ENCODE results near the gene RHOG.
A peak's percentile ranks its signal among the peaks of the same experiment; 100 is the strongest.

Gene RHOG

GRCh38 chr11:3810446-3810845 lies 30.3 kb downstream of the RHOG start:
- peaks cover 4% of the 10 kb centered on the region for H3K36me3 Mint-ChIP-seq (ENCODE audit: low read depth)
- H3K4me3 Mint-ChIP-seq, result peak overlapping the region; percentile 5
- DNase-seq, result no peak
- H3K9me3 Mint-ChIP-seq, result no peaks in the 10 kb centered on the region
- no peak overlapping the region for H3K27ac Mint-ChIP-seq
- TF ChIP-seq, protein P1, sequence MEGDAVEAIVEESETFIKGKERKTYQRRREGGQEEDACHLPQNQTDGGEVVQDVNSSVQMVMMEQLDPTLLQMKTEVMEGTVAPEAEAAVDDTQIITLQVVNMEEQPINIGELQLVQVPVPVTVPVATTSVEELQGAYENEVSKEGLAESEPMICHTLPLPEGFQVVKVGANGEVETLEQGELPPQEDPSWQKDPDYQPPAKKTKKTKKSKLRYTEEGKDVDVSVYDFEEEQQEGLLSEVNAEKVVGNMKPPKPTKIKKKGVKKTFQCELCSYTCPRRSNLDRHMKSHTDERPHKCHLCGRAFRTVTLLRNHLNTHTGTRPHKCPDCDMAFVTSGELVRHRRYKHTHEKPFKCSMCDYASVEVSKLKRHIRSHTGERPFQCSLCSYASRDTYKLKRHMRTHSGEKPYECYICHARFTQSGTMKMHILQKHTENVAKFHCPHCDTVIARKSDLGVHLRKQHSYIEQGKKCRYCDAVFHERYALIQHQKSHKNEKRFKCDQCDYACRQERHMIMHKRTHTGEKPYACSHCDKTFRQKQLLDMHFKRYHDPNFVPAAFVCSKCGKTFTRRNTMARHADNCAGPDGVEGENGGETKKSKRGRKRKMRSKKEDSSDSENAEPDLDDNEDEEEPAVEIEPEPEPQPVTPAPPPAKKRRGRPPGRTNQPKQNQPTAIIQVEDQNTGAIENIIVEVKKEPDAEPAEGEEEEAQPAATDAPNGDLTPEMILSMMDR (IDR thresholded peaks at IDR 0.05), result no peak
- no peaks in the 10 kb centered on the region for H3K27me3 Mint-ChIP-seq (ENCODE audit: low read depth, poor library complexity)
- peaks cover 39% of the 10 kb centered on the region for H3K4me1 Mint-ChIP-seq

DNA sequence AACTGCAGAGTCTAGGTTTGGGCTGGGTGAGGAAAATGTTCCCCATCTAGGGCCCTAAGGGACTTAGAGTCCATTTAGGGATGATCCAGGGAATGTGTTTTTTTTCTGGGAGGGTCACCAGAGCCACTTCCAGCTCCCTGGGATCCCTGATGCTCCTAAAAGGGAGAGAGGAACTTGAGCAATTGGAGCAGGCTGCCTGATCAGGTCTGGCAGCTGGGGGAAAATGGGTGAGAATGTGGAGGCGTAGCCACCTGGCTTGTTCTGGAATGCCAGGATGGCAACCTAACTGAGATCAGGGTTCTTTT lies 31.2 kb downstream of the RHOG start:
- H3K4me3 Mint-ChIP-seq, result peak overlapping the region; percentile 5
- TF ChIP-seq, protein P1 (IDR thresholded peaks at IDR 0.05), result no peak
- H3K9me3 Mint-ChIP-seq, result no peaks in the 10 kb centered on the region
- no peaks in the 10 kb centered on the region for H3K27me3 Mint-ChIP-seq (ENCODE audit: low read depth, poor library complexity)
- H3K4me1 Mint-ChIP-seq, result peaks cover 36% of the 10 kb centered on the region
- peaks cover 4% of the 10 kb centered on the region for H3K36me3 Mint-ChIP-seq (ENCODE audit: low read depth)
- no peak for DNase-seq
- no peak overlapping the region for H3K27ac Mint-ChIP-seq

DNA sequence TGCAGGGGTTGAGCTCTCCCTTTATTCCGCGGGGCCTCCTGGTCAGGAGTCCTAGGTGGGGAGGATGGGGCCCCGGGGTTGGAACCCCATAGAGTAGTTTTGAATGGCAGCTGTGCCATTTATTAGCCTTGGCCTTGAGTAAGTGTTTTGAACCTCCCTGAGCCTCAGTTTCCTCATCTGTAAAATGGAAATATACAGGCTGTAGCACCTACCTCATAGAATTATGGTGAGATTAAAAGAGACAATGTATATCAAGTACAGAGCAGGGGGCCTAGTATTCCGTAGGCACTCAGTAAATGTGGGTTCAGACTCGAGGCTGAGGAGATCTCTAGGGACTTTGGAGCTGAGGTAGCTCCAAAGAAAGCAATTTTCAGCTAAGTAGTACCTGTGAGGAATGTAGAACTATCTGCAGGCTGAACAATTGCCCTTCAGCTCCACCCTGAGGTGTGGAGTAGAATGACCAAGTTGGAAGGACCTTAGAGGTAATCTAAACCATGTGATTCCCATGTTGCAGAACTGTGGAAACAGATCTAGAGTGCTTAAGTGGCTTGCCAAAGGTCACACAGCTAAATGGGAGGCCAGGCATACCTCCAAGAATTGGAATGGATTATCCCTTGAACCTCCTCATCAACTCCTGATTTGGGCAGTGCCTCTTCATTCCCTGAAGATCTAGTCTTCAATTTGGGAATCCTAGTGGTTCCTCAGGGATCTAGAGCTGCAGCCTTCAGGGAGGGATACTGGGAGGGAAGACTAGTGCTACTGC lies 31.7 kb downstream of the RHOG start:
- H3K4me1 Mint-ChIP-seq, result peaks cover 40% of the 10 kb centered on the region
- no peaks in the 10 kb centered on the region for H3K27me3 Mint-ChIP-seq (ENCODE audit: low read depth, poor library complexity)
- peaks cover 4% of the 10 kb centered on the region for H3K36me3 Mint-ChIP-seq (ENCODE audit: low read depth)
- H3K9me3 Mint-ChIP-seq, result no peaks in the 10 kb centered on the region
- TF ChIP-seq, protein P1 (IDR thresholded peaks at IDR 0.05), result peak; percentile 32
- no peak for DNase-seq
- peak overlapping the region; percentile 98 for H3K4me3 Mint-ChIP-seq
- no peak overlapping the region for H3K27ac Mint-ChIP-seq

DNA sequence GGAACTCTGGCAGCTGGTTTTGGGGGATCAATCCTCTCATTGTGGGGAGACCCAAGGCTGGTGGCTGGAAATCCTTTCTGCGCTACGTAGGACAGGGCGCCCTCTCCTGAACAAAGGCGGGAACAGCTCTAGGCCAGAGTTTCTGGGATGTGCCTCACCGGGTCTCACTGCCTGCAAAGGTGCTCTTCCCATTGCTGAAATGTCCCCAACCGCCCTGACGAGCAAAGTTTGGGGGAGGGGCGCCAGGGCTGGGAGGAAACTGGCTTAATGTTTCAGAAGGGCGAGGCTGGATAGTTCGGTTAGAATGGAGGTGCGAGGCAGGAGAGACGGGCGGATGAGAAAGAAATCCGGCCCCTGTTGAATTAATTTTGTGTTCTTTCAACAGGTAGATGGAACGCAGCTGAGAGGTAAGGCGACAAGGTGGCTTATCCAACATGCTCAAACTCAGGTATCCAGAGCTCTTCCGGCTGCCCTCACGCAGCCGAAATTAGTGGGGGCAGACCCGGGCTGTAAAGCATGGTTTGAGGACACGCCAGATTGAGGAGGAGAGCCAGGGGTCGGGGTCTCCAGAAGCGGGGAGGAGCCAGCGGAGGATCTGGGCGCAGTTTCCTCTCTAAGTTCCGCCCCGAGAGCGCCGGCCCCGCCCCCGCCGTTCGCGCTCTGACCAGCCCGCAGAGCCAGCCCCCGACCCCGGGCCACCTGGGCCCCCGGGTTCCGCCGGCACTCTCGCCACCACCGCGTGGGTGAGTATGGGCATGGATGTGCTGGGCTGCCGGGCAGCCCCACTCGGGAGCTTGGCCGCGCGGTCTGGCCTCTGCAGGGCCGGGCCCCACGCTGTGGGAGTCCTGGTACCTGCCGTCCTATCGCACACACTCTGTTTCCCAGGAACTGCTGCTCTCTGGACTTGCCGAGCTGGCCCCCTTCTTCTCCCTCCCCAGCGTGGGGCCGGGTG lies 32.6 kb downstream of the RHOG start, which contains the start of gene PGAP2:
Gene PGAP2, plus strand, starts transcription at position 652 of the 952 bp plus-strand sequence. CDS start 2,700 bp downstream, outside the sequence.
- H3K27me3 Mint-ChIP-seq (ENCODE audit: low read depth, poor library complexity), result no peaks in the 10 kb centered on the region
- peaks cover 43% of the 10 kb centered on the region for H3K4me1 Mint-ChIP-seq
- H3K9me3 Mint-ChIP-seq, result no peaks in the 10 kb centered on the region
- peak within 1 kb of the TSS; percentile 88 for H3K27ac Mint-ChIP-seq
- peak within 1 kb of the TSS; percentile 98 for H3K4me3 Mint-ChIP-seq
- peaks cover 4% of the 10 kb centered on the region for H3K36me3 Mint-ChIP-seq (ENCODE audit: low read depth)
- DNase-seq, result peak; percentile 90
- TF ChIP-seq, protein P1 (IDR thresholded peaks at IDR 0.05), result peak; percentile 55

- TF ChIP-seq, protein P1 (IDR thresholded peaks at IDR 0.05), result no peak
- no peak overlapping the region for H3K27ac Mint-ChIP-seq
- no peak overlapping the region for H3K4me3 Mint-ChIP-seq
- H3K36me3 Mint-ChIP-seq (ENCODE audit: low read depth), result no peaks in the 10 kb centered on the region
- no peak for DNase-seq
- H3K9me3 Mint-ChIP-seq, result no peaks in the 10 kb centered on the region
- peaks cover 20% of the 10 kb centered on the region for H3K4me1 Mint-ChIP-seq
- no peaks in the 10 kb centered on the region for H3K27me3 Mint-ChIP-seq (ENCODE audit: low read depth, poor library complexity)
Measured at GRCh38 chr11:3803726-3804495, 36.8 kb downstream of the RHOG start.
